Right renal cortex interstitium (tissue), 3 donors: ENCODE data around the gene MMP23B. TPM values are rescaled to one million over a fixed set of nuclear protein-coding genes. Genes with fewer than 3 reads are reported as not detected.
A peak's percentile ranks its signal among the peaks of the same experiment; 100 is the strongest.

Experiments used
- DNase-seq, 3 donors: peaks; one replicate each; pipeline ENCODE4 v3.0.0-alpha.2; 2013; ENCODE audit warnings: low read depth in 3 of 3, low spot score in 2 of 3
- polyA plus RNA-seq, 3 donors: library from polyadenylated mRNA; unstranded; fragments of 120-200 nt; gene quantifications; one replicate each; pipeline ENCODE4 v1.2.1, GENCODE V29; 2013; ENCODE audit not compliant: insufficient read length in 3 of 3

MMP23B gene
- polyA plus RNA-seq, 3 donors: 13.4 to 15.6 (median 15.2) TPM

DNA sequence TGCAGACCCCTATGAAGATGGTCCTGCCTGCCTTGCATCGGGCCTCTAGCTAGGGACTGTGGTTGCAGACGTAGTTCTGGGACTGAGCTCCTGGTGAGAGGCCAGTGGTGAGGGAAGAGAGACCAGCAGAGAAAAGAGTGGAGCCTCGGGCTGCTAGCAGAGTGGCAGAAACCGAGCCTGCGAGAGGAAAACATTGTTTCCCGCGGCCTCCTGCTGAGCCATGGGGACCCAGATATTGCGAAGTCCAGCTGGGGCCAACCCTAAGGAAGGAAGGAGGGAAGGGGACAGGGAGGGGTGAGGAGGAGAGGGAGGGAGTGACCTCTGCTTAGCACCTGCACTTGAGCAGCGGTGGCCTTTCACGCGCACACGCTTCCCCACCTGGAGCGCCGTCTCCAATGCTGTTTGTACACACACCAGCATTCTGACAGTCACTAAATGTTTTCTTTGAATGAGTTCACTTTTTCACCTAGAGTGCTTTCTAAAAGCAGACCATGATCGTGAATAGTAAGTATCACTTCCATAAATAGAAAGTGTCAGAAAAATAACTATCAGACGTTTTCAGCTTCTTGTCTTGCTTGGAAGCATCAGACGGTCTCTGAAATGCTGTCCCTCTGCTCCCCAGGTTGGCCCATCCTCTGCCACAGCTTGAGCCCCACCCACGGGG is 29.5 kb upstream of the MMP23B start:
- DNase-seq: no peak

DNA sequence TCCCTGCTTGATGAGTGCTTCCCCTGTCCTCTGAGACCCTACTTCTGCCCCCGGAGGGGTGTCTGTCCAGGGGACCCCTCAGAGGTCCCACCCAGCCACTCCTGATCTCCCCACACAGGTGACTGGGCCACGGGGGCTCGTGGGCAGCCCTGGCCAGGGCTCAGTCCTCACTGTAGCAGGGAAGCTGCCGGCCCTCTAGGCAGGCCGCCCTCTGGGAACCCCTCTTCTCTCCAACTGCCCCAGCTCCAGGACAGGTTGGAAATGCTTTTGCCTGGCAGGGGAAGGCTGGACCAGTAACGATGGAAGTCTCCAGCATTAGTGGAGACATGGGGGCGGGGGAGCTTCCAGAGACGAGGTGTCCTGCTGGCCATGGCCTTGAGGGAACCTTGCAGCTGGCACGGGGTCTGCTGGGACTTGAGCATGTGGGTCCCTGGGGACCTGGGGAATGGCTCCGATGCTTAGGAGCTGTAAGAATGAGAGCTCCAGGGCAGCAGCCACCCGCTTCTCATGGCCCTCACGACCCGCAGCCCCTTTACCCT is 28.9 kb upstream of the MMP23B start:
- DNase-seq: no peak

DNA sequence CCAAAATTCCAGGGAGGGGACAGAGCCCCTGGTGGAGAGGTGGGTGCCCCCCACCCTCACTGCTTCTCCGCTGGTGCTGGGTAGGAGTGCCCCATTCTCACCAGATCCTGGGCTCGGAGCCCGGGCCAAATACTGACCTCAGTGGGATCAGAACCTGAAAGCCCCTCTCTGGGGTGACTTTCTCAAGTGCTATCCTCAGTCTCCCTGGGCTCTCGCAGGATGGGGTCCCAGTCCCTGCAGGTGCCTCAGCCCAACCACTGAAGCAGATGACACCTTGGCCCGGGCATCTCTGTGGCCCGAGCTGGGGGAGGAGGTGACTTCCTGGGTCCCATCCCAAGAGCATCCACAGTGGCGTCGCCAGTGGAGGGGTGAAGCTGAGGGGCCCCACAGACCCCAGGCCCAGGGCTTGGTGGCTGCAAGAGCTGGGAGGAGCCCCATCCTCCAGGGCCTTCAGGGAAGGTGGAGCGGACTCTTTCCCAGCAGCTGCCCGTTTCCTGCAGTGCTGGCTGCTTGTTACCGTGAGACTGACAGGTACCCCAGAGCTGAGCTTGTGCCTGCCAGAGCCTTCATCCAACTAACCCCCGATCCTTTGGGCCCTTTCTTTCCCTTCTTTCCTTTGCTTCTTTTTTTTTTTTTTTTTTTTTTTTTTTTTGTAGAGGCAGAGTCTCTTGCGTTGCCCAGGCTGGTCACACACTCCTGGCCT is 28.2 kb upstream of the MMP23B start:
- no peak for DNase-seq

DNA sequence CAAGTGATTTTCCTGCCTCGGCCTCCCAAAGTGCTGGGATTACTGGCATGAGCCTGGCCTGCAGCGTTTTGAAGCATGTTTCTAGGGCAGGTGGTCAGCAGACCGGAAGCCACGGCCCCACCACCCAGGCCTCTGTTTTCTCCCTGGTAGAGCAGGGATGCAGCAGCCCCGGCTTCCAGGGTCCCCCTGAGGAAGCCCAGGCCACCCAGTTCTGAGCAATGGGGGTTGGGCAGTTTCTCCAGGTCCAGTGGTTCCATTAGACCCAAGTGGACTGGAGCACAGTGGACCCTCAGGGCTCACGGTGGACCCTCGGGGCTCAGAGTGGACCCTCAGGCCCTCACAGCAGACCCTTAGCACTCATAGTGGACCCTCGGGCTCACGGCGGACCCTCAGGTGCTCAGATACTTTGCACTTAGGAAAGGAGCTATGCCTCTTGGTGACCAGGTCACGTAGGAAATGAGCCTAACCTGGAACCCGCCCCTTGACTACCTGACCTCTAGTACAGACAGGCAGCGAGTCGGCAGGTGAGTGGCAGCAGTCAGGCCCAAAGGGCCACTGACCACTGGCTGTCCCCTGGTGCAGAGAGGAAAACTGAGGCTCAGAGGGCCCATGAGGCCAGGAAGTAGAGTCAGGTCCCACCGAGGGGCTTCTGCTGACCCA is 27.5 kb upstream of the MMP23B start:
- no peak for DNase-seq

DNA sequence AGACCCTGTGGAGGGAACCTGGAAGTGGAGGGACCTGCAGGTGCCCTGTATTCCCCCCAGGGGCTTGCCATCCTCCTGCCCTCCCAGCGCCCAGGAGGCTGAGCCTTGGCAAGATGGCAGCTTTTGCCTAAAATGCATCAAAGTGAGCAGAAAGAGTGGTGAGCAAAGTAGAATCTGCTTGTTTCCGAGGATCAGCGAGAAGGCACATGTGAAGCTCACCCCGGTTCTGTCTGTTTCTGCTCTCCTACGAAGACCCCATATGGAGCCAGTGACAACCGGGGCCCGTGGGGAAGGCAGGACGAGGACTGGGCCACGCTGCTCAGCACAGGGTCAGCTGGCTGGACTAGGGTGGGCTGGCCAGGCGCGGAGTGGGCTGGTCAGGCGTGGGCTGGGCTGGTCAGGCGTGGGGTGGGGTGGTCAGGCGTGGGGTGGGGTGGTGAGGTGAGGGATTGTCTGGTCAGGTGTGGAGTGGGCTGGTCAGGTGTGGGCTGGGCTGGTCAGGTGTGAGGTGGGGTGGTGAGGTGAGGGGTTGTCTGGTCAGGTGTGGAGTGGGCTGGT is 26.9 kb upstream of the MMP23B start:
- no peak for DNase-seq

DNA sequence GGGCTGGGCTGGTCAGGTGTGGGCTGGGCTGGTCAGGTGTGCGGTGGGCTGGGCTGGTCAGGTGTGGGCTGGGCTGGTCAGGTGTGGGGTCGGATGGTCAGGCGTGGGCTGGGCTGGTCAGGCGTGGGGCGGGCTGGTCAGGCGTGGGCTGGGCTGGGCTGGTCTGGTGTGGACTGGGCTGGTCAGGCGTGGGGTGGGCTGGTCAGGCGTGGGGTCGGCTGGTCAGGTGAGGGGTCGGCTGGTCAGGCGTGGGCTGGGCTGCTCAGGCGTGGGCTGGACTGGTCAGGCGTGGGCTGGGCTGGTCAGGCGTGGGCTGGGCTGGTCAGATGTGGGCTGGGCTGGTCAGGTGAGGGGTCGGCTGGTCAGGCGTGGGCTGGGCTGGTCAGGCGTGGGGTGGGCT is 26.2 kb upstream of the MMP23B start:
- no peak for DNase-seq

DNA sequence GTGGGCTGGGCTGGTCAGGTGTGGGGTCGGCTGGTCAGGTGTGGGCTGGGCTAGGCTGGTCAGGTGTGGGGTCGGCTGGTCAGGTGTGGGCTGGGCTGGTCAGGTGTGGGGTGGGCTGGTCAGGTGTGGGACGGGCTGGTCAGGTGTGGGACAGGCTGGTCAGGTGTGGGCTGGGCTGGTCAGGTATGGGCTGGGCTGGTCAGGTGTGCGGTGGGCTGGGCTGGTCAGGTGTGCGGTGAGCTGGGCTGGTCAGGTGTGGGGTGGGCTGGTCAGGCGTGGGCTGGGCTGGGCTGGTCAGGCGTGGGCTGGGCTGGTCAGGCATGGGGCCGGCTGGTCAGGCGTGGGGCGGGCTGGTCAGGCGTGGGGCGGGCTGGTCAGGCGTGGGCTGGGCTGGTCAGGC is 25.7 kb upstream of the MMP23B start:
- DNase-seq: no peak

DNA sequence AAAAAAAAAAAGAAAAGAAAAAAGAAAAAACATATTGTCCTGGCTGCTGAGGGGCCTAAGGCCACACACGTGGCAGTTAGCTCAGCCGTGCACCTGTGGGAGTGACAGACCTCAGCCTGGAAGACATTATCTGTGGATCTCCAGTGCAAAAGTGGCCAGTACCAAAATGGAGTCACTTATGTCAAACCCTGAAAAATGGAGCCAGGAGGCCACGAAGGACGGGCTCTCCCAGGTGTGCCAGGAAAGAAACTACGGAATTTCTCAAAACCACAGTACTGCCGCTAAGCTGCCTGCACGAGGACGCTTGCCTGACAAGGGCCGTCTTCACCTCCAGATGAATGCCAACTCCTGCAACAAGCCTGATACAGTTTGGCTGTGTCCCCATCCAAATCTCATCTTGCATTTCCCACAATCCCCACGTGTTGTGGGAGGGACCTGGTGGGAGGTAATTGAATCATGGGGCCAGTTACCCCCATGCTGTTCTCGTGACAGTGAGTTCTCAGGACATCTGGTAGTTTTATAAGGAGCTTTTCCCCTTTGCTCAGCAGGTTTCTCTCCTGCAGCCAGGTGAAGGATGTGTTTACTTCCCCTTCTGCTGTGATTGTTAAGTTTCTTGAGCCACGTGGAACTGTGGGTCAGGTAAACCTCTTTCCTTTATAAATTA is 22.0 kb upstream of the MMP23B start:
- DNase-seq: no peak

DNA sequence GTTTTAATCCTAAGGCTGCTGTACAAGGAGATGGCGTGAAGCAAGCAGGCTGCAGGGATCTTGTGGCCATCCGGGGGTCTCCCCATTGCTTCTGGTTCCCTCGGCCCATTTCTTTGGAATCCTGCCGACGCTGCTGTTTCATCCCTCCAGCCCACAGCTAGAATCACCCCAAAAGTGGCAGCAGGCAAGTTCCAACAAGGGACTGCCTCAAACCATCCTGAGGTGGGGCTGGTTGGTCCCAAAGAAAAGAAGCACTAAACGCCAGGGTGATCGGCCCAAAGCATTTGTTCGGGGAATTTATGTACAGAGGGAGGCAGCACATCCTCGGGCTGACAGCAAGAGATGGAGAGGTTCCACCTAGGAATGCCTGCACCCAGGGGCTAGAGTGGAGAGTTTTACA is 21.2 kb upstream of the MMP23B start:
- DNase-seq: no peak

DNA sequence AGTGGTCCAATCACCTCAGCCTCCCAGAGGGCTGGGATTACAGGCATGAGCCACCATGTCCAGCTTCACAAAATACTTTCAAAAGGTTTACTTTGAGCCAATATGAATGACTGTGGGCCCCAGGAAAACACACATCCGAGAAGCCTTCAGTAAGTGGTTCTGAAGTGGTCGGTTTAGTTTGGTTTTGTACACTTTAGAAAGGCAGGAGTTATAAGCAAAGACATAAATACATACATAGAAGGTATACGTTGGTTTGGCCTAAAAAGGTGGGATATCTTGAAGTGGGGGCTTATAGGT is 19.9 kb upstream of the MMP23B start:
- DNase-seq: no peak

DNA sequence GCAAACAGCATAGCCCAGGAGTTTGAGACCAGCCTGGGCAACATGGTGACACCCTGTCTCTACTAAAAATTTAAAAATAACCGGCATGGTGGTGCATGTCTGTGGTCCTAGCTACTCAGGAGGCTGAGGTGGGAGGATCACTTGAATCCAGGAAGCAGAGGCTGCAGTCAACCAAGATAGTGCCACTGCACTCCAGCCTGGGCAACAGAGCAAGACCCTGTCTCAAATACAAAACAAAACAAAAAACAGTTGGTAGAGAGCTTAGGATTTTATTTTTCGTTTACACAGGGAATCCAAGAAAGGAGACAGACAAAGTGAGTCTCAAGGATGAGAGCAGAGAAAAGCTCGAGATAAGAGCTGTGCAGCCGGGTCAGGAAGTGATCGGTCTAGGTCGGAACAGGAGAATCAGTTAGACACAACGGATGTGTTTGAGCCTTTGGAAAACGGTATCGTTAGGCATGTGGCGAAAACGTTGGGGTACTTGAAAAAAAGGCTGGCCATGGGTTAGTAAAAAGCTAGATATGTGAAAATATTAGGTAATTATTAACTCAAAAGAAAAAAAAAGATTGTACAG is 18.4 kb upstream of the MMP23B start:
- no peak for DNase-seq

DNA sequence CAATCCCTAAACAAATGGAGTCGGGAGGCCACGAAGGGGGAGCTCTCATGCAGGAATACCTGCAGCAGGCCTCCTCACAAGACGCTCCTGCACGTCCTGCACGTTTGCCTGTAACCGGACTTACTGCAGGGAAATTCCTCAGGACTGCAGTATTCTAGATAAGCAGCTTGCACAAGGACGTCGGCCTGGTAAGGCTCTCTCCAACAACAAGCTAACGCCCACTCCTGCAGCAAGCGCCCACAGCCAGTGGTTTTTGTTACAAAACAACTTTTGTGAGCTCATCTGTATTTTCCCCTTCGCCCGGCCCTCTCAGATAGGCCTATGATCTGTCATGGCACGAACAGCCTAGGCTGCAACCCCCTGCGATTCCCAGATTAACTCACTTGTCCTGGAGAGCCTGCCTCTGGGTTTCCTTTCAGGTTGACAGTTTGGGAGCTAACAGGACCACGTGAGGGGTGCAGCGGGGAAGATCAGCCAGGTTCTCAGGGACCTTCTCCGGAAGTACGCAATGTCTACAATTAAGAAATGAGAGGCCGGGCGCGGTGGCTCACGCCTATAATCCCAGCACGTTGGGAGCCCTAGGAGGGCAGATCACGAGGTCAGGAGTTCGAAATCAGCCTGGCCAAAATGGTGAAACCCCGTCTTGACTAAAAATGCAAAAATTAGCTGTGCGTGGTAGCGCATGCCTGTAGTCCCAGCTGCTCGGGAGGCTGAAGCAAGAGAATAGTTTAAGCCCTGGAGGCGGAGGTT is 17.6 kb upstream of the MMP23B start:
- no peak for DNase-seq

DNA sequence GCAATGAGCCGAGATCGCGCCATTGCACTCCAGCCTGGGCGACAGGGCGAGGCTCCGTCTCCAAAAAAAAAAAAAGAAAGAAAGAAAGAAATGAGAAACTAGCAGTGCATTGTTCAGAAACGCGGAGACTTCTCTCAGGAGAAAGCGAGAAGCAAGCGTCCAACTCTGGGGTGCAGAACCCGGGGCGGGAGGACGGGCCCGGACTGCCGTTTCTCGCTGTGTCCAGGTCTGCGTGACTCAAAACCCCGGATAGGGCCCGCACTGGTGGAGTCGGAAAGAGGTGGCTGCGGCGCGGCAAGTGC is 17.1 kb upstream of the MMP23B start:
- DNase-seq: no peak

DNA sequence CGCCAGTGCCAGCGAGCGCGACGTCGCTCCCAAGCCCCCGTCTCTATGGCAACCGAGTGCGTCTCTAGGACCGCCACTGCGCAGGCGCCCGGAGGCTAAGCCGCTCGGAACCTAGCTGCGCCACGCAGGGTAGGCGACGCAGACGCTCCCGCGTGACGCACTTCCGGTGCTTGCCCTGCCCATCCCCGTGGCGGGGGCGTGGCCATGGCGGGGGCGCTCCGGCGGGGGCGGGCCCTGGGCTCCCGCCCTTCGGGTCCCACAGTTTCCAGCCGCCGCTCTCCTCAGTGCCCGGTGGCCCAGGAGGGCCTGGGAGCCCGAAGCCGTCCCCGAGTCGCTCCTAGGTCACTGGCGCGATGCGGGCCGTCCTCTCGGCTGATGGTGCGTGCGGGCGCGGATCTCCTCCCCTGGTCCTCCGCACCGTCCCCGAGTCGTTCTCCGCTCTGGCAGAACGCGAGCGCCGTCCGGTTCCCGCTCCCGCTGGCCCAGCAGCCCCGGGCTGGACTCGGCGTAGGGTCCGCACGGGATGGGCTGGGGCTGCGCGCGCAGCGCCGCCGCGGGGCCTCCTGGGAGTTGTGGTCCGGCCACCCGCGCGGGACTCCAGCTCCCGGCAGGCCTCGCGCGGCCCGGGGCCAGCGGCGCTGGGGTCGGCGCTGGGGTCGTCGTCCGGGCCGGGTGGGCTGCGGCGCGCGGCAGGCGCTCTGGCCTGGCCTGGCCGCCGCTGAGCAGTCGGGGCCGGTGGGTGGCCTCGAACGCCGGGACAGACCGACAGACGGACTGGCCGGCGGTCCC is 16.5 kb upstream of the MMP23B start, which contains the start of gene MIB2:
Gene MIB2 (plus strand): TSS at position 245 of the 789 bp plus-strand sequence. CDS start 7,953 bp downstream, outside the sequence.
- peak; percentile 79 to 91 (median 89) for DNase-seq

DNA sequence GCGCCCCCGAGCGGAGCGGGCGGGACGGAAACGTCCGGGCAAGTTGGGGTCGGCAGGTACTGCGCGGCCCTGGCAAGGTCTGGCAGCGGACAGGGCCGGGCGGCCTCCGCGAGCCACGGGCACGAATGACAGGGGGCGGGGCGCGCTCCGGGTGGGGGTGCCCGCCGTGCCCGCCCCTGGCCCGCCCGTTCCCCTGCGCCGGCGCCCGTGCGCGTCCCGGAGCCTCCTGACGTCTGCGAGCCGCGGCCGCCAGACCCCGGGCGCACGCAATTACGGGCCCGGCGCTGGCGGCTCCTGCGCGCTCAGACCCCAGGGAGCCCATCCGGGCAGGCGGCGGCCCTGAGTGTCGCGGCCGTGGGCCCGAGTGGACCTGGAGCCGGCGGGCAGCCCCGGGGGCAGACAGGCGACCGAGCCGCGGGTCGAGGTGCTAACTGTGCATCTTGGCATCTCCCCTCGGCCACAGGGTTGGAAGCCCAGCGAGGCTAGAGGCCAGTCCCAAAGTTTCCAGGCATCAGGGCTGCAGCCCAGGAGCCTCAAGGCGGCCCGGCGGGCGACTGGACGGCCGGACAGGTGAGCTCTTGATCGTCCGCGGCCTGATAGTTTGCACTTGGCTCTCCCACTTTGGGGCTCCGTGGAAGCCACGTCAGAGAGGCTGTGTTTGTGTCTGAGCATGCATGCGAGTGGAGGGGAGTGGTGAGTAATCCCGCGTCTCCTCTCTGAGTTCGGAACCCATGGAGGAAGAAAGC is 15.8 kb upstream of the MMP23B start:
- DNase-seq: no peak

DNA sequence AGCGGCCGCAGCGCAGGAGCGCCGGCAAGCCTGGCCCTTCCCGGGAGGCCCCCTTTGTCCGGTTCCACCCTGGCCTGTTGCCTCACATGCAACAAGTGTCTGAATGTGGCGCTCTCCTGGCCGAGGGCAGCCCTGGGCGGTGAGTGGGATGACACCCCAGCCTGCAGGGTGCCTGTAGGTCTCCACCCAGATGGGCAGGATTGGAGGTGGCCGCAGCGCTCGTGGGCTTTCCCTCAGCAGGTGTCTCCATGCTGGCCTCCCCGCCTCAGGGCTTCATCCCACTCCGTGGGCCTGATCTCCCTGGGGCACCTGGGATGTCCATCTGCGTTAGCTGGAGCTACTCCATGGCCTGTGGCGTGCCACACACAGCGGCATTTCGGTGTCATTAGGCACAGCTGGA is 15.1 kb upstream of the MMP23B start:
- no peak for DNase-seq

DNA sequence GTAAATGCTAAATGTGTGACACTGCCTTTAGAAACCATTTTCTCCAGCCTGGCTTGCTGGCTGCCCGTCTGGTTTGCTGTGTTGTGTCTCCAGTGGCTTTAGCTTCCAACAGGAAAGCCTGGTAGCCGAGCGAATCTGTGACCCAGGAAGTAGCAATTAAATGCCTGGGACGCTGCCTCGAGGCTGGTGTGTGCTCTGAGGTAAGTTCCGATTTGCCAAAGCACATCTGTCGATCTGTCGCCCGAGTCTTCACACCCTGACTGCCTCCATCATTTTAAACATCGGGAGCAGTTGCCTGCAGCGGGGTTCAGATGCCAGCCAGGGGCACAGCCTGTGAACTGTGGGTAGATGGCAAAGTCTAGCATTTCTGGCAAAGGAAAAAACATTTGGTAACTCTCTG is 14.5 kb upstream of the MMP23B start:
- DNase-seq: no peak

DNA sequence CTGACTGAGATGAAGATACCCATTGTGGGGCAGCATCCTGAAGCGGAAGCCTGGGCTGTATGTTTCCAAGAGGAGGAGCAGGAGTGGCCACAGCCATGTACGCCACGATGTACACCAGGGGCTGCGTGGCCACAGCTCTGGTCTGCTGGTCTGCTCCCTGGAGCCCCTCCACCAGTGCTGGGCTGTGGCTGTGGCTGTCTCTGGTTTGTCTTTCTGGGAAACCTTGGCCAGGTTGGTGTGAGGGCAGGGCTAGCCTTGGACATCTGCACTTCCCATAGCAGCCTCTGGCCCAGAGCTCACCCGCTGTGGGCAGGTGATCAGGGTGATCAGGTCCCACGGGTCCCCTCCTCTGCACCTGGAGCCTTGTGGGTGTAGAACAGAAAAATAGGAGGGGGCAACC is 14.0 kb upstream of the MMP23B start:
- DNase-seq: no peak
